K562 (cell line): ENCODE results near the gene NUDT14. TPM values are rescaled to one million over a fixed set of nuclear protein-coding genes. Genes with fewer than 3 reads are reported as not detected.

Experiments
- C11orf30 ChIP-seq: fragments of 450-650 bp; IDR thresholded peaks from 2 replicates; pipeline ENCODE4 v1.6.1; 2016; ENCODE audit warnings: low read depth, mild to moderate bottlenecking
- CXXC5 ChIP-seq: fragments of 250-450 bp; sonication (Bioruptor Pico); IDR thresholded peaks from 2 replicates; pipeline ENCODE4 v1.8.0; 2022; ENCODE audit warnings: inconsistent platforms, mild to moderate bottlenecking, moderate library complexity
- GATAD2B ChIP-seq: fragments of 450-650 bp; IDR thresholded peaks from 2 replicates; pipeline ENCODE4 v1.6.1; 2017; ENCODE audit warnings: mild to moderate bottlenecking, borderline replicate concordance
- HEY1 ChIP-seq: fragments of 250-450 bp; sonication (Bioruptor Pico); IDR thresholded peaks from 2 replicates; pipeline ENCODE4 v1.5.0; 2020; ENCODE audit warnings: mild to moderate bottlenecking, moderate library complexity, borderline replicate concordance
- HOMEZ ChIP-seq: fragments of 250-450 bp; sonication (Bioruptor Pico); IDR thresholded peaks from 2 replicates; pipeline ENCODE4 v1.4.0; 2020; ENCODE audit warnings: mild to moderate bottlenecking, moderate library complexity
- KDM5B ChIP-seq: fragments of 200-600 bp; sonication (generic); IDR thresholded peaks from 2 replicates; pipeline ENCODE4 v1.6.1; 2012; ENCODE audit warnings: low read depth, mild to moderate bottlenecking, moderate library complexity, low read length, control low read depth, inconsistent platforms; ENCODE audit not compliant: insufficient replicate concordance
- L3MBTL2 ChIP-seq: fragments of 450-650 bp; IDR thresholded peaks from 2 replicates; pipeline ENCODE4 v1.6.1; 2016; ENCODE audit warnings: mild to moderate bottlenecking, moderate library complexity
- LEF1 ChIP-seq: fragments of 450-650 bp; IDR thresholded peaks from 2 replicates; pipeline ENCODE4 v1.6.1; 2016; ENCODE audit warnings: mild to moderate bottlenecking
- MCM2 ChIP-seq: fragments of 450-650 bp; IDR thresholded peaks from 2 replicates; pipeline ENCODE4 v1.6.1; 2017; ENCODE audit warnings: low read depth, mild to moderate bottlenecking
- MNT ChIP-seq, 2 experiments: fragments of 450-650 bp; conservative IDR thresholded peaks; 2 replicates each; pipeline ENCODE4 v1.6.1; 2017; ENCODE audit warnings: mild to moderate bottlenecking in 2 of 2, moderate library complexity in 2 of 2
- MXD1 ChIP-seq: fragments of 250-450 bp; sonication (Bioruptor Pico); IDR thresholded peaks from 2 replicates; pipeline ENCODE4 v1.8.0; 2021; ENCODE audit warnings: borderline replicate concordance, mild to moderate bottlenecking, moderate library complexity; ENCODE audit not compliant: poor library complexity, severe bottlenecking
- MXI1 ChIP-seq: IDR thresholded peaks from 2 replicates; pipeline ENCODE4 v1.6.1; 2011; ENCODE audit warnings: low read depth, mild to moderate bottlenecking, improper control_type of control experiment, low read length
- NR1H2 ChIP-seq: sonication (generic); formaldehyde crosslinking; IDR thresholded peaks from 2 replicates; pipeline ENCODE4 v1.4.0; 2020; ENCODE audit warnings: mild to moderate bottlenecking, missing genetic modification reagents
- NR2F6 ChIP-seq: fragments of 450-650 bp; formaldehyde crosslinking; IDR thresholded peaks from 2 replicates; pipeline ENCODE4 v1.4.0; 2020; ENCODE audit warnings: mild to moderate bottlenecking
- PHF20 ChIP-seq: fragments of 450-650 bp; IDR thresholded peaks from 2 replicates; pipeline ENCODE4 v1.6.1; 2018; ENCODE audit not compliant: partially characterized antibody
- POLR2A ChIP-seq: fragments of 450-650 bp; conservative IDR thresholded peaks from 2 replicates; pipeline ENCODE4 v1.6.1; 2016
- RAD21 ChIP-seq, 2 experiments: fragments of 250-450 bp in 1 of 2; fragments of 450-650 bp in 1 of 2; sonication (Bioruptor Pico) in 1 of 2; formaldehyde crosslinking in 1 of 2; IDR thresholded peaks in 1 of 2; conservative IDR thresholded peaks in 1 of 2; 2 replicates each; pipeline versions ENCODE4 v1.4.0 to v1.8.0; 2020 to 2022; ENCODE audit warnings: mild to moderate bottlenecking in 2 of 2, moderate library complexity in 1 of 2
- RBM25 ChIP-seq: fragments of 200-400 bp; formaldehyde crosslinking; IDR thresholded peaks from 2 replicates; pipeline ENCODE4 v1.6.1; 2018; ENCODE audit warnings: low read length, low read depth, moderate library complexity; ENCODE audit not compliant: severe bottlenecking
- SIN3B ChIP-seq: fragments of 450-650 bp; IDR thresholded peaks from 2 replicates; pipeline ENCODE4 v1.6.1; 2017; ENCODE audit warnings: low read depth, mild to moderate bottlenecking, moderate library complexity
- SMC3 ChIP-seq: conservative IDR thresholded peaks from 2 replicates; pipeline ENCODE4 v1.6.1; 2011; ENCODE audit warnings: low read depth, low read length, improper control_type of control experiment; ENCODE audit not compliant: insufficient read depth
- XRCC5 ChIP-seq: fragments of 200-400 bp; formaldehyde crosslinking; IDR thresholded peaks from 2 replicates; pipeline ENCODE4 v1.6.1; 2017; ENCODE audit warnings: low read depth, mild to moderate bottlenecking, low read length
- ZBTB1 ChIP-seq: sonication (generic); formaldehyde crosslinking; IDR thresholded peaks from 2 replicates; pipeline ENCODE4 v1.8.1; 2023; ENCODE audit warnings: missing genetic modification reagents, low read depth, mild to moderate bottlenecking, borderline replicate concordance
- ZNF449 ChIP-seq: fragments of 250-450 bp; sonication (Bioruptor Pico); IDR thresholded peaks from 2 replicates; pipeline ENCODE4 v1.8.0; 2022; ENCODE audit warnings: moderate library complexity, mild to moderate bottlenecking, inconsistent platforms
- ZNF589 ChIP-seq: fragments of 200-800 bp; sonication (Bioruptor generic); IDR thresholded peaks from 2 replicates; pipeline ENCODE4 v1.6.1; 2016; ENCODE audit warnings: low read depth, missing genetic modification characterization, missing compliant biosample characterization
- ZSCAN32 ChIP-seq: fragments of 450-650 bp; formaldehyde crosslinking; IDR thresholded peaks from 2 replicates; pipeline ENCODE4 v1.4.0; 2020; ENCODE audit warnings: mild to moderate bottlenecking, moderate library complexity
- ZZZ3 ChIP-seq: fragments of 450-650 bp; IDR thresholded peaks from 2 replicates; pipeline ENCODE4 v1.6.1; 2016; ENCODE audit warnings: antibody characterized with exemption, mild to moderate bottlenecking, moderate library complexity
- polyA plus RNA-seq, 8 experiments: library from polyadenylated mRNA; depleted of rRNA in 4 of 8; stranded (reverse) in 5 of 8; unstranded in 3 of 8; fragments of >200 nt; fragmentation: Nextera tagmentation in 2 of 8; fragmentation: Illumina TruSeq in 1 of 8; extraction: Ambion mirVana in 2 of 8; extraction: Trizol in 1 of 8; gene quantifications; 2 replicates each; pipeline versions ENCODE4 v1.2.1 to v1.2.3, GENCODE V29; 2011 to 2014; ENCODE audit warnings: inconsistent platforms in 1 of 8, missing spikeins in 1 of 8
- total RNA-seq, 7 experiments: library from RNA; depleted of rRNA in 6 of 7; stranded (reverse); fragments of >200 nt in 6 of 7; fragmentation: Illumina TruSeq in 2 of 7; extraction: Trizol in 2 of 7; gene quantifications; 2 replicates each; pipeline versions ENCODE4 v1.2.1 to v1.2.3, GENCODE V29; 2011 to 2021; ENCODE audit warnings: low replicate concordance in 1 of 7

Gene NUDT14
- total and polyA plus RNA-seq, 9 of the 15 experiments (the other 6 are each of a cell fraction or from before 2014, with no cell fraction given), result 0.14 to 16.3 (median 8.2) TPM

- no peak for TF ChIP-seq ZNF589 (CRISPR knock-in tag)
- TF ChIP-seq ZNF449 (CRISPR knock-in tag), result no peak
- no peak for TF ChIP-seq HOMEZ (CRISPR knock-in tag)
- peak; percentile 70 for TF ChIP-seq L3MBTL2
- no peak for TF ChIP-seq NR1H2 (CRISPR knock-in tag)
- no peak for TF ChIP-seq NR2F6
- no peak for TF ChIP-seq RBM25
- TF ChIP-seq SIN3B, result no peak
- TF ChIP-seq MNT (conservative IDR thresholded peaks at IDR 0.05), result peak in 1 of 2 experiments; percentile 63; a peak in 3 of 4 replicates
- no peak for TF ChIP-seq ZZZ3
- no peak for TF ChIP-seq ZBTB1 (CRISPR knock-in tag)
- TF ChIP-seq MXD1, result no peak
- no peak for TF ChIP-seq XRCC5
- TF ChIP-seq PHF20, result peak; percentile 17
- no peak for TF ChIP-seq ZSCAN32 (CRISPR knock-in tag)
- TF ChIP-seq LEF1, result no peak
- peak; percentile 76 for TF ChIP-seq CXXC5 (CRISPR knock-in tag)
- TF ChIP-seq MXI1, result no peak
- TF ChIP-seq MCM2, result no peak
- no peak for TF ChIP-seq POLR2A
- peak in 1 of 2 experiments; percentile 60; a peak in 2 of 4 replicates for TF ChIP-seq RAD21 (CRISPR knock-in tag; conservative IDR thresholded peaks at IDR 0.05 in 1 of 2, IDR thresholded peaks at IDR 0.05 in 1 of 2)
- no peak for TF ChIP-seq HEY1 (CRISPR knock-in tag)
- no peak for TF ChIP-seq C11orf30
- TF ChIP-seq KDM5B, result no peak
- TF ChIP-seq SMC3, result 0 out of 2 replicates have a peak, but pooled peaks have one; percentile 26
- TF ChIP-seq GATAD2B, result 0 out of 2 replicates have a peak, but pooled peaks have one; percentile 16
These were observed 12.1 kb downstream of the NUDT14 start (continued) for GRCh38 chr14:105168979-105169507.
